SK-N-MC (cell line): ENCODE measurements around the gene TRMO.

Source experiments
- EZH2 ChIP-seq: fragments of 200-600 bp; sonication (generic); IDR thresholded peaks from one replicate; pipeline ENCODE4 v1.6.1; 2017; ENCODE audit warnings: antibody characterized with exemption
- FOXP2 ChIP-seq: optimal IDR thresholded peaks from 2 replicates; pipeline ENCODE3; 2011; ENCODE audit warnings: mild to moderate bottlenecking, moderate library complexity; ENCODE audit not compliant: insufficient read depth; ENCODE audit errors: extremely low read length, control extremely low read depth
- POLR2AphosphoS5 ChIP-seq: IDR thresholded peaks from 2 replicates; pipeline ENCODE4 v1.6.1; 2012; ENCODE audit warnings: mild to moderate bottlenecking, low read depth, low read length, borderline replicate concordance

GRCh38 chr9:97892421-97892820 lies 29.9 kb downstream of the TRMO start:
- TF ChIP-seq POLR2AphosphoS5 = no peak
- no peak for TF ChIP-seq FOXP2
- no peak for TF ChIP-seq EZH2
